Astrocyte of the spinal cord (primary cell): ENCODE measurements around the gene PYCR2.

Experiments
- DNase-seq: peaks from one replicate; pipeline ENCODE4 v3.0.0; 2011; ENCODE audit warnings: low read depth, low spot score
- H3K4me3 ChIP-seq: 2 replicates; pipeline ENCODE4 v1.5.1; 2011; ENCODE audit warnings: low read depth, mild to moderate bottlenecking, low read length, moderate library complexity
- in situ Hi-C: cut with HindIII; loops from 2 replicates; pipeline ENCODE4 v1.10.0; 2017; ENCODE audit warnings: low sequenced_read_pairs
- TF ChIP-seq, protein P1 (sequence below): IDR thresholded peaks from 2 replicates; pipeline ENCODE4 v1.5.1; 2012; ENCODE audit warnings: low read depth, mild to moderate bottlenecking, low read length, inconsistent platforms

Gene PYCR2

DNA sequence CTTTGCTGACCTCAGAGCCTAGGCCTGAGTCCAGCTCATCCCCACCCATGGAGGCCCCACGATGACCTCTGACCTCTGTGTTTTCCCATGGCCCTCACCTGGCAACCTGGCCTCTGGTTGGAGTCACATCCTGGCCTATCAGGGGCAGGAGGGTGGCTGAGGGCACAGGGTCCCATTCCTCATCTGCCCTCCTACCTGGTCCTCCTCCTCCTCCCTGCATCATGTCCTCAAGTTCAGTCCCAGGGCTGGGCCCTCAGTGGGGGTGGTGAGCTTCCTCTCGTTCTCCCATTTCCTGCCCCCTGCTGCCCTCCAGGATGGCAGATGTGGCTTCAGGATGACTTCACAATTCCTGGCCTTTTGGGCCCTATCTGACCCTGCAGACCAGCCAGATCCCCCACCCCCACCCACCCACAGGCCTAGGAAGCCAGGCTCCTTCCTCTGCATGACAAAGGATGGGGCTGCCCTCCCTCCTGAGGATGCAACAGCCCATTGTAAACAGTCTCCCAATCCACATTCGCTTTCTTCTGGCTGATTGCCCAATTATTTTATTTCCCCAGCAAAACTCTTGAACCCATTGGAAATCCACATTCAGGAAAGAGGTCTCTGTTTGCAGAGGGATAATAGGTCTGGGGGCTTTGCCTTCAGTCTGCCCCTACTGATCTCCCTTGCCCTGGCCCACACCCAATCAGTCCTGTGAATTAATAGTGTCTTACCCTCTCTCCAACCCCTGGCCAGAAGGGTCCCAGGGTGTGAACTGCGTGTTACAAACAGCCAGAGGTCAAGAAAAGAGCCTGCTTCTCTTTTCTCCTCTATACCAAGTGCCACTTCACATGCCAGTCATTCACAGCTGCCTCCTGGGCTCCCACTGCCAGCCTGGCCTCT, 24.8 kb downstream of the PYCR2 start:
- TF ChIP-seq, protein P1, sequence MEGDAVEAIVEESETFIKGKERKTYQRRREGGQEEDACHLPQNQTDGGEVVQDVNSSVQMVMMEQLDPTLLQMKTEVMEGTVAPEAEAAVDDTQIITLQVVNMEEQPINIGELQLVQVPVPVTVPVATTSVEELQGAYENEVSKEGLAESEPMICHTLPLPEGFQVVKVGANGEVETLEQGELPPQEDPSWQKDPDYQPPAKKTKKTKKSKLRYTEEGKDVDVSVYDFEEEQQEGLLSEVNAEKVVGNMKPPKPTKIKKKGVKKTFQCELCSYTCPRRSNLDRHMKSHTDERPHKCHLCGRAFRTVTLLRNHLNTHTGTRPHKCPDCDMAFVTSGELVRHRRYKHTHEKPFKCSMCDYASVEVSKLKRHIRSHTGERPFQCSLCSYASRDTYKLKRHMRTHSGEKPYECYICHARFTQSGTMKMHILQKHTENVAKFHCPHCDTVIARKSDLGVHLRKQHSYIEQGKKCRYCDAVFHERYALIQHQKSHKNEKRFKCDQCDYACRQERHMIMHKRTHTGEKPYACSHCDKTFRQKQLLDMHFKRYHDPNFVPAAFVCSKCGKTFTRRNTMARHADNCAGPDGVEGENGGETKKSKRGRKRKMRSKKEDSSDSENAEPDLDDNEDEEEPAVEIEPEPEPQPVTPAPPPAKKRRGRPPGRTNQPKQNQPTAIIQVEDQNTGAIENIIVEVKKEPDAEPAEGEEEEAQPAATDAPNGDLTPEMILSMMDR, result no peak
- no peak overlapping the region for H3K4me3 ChIP-seq
- in situ Hi-C loops, result no loop called here
- no peak for DNase-seq

DNA sequence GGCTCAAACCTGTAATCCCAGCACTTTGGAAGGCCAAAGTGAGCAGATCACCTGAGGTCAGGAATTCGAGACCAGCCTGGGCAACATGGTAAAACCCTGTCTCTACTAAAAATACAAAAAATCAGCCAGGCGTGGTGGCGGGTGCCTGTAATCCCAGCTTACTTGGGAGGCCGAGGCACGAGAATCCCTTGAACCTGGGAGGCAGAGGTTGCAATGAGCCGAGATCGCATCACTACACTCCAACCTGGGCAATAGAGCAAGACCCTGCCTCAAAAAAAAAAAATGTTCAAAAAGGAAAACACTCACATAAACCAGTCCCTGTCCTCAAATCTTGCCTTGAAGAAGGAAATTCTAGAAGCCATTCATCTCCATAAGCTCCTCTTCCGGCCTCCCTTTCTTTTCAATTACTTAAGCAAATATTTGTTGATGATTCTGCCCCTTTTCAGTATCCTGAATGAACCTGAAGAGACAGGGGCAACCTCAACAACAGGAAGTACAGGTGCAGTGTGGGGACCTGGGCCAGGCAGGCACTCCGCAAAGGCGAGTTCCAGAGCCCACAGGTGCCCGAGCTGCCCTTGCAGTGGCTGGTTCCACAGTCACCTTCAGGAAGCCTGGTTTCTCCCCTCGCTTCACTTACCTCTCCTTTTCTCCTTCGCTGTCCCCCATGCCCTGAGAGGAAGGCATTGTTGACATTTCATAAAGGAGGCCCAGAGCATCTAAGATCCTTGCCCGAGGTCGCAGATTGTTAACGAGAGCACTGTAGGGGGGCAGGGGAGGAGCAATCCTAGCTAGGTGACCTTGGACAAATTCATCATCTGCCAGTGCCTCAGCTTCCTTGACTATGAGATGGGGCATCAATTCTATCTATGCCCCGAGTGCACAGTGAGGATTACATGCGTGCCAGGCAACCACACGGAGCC, 26.2 kb downstream of the PYCR2 start:
- no peak overlapping the region for H3K4me3 ChIP-seq
- TF ChIP-seq, protein P1, result no peak
- in situ Hi-C loops, result no loop called here
- no peak for DNase-seq

DNA sequence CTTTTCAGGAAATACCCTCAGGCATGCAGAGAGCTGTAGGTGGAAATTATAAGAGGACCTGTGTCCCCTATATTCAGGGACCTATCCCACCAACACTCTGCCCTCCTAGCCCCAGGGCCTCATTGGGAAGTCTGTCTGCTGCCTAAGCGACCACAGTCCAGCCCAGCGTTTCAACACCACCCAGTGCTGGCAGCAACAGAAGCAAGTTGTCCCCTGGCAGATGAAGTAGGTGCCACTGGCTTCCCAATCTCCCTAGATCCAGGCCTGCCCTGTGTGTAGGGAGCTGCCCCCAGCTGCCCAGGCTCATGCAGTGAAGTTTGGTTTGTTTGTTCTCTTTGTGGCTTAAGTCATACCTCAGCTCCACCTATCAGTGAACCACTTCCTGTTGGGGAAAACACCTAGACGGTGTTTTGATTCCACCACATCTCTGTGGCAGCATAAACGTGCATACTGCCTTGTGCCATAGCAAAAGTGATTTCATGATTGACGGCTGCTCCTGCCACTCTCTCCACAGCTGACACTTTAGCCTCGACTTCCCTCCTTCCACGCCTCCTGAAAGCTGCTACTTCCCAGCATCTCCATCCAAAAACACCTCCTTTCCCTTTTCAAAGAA, 27.0 kb downstream of the PYCR2 start:
- in situ Hi-C loops, result no loop called here
- TF ChIP-seq, protein P1, result no peak
- no peak for DNase-seq
- H3K4me3 ChIP-seq, result no peak overlapping the region

DNA sequence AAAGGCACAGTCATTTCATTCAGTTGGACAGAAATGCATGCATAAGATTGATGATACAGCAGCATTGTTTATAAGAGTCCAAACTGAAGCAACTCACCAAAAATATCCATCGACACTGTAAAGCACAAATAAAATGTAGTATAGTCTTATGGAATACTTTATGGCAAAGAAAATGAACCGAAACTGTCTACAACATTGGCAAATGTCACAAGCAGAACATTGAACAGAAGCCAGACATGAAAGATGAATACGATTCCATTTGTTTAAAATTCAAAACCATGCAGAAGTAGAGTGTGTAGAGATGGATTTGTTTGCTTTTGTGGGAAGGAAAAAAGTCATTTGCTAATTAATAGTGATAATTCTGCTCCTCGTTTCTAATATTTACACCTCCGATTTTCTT, 27.6 kb downstream of the PYCR2 start:
- TF ChIP-seq, protein P1, result no peak
- no peak overlapping the region for H3K4me3 ChIP-seq
- in situ Hi-C loops, result no loop called here
- DNase-seq, result no peak

DNA sequence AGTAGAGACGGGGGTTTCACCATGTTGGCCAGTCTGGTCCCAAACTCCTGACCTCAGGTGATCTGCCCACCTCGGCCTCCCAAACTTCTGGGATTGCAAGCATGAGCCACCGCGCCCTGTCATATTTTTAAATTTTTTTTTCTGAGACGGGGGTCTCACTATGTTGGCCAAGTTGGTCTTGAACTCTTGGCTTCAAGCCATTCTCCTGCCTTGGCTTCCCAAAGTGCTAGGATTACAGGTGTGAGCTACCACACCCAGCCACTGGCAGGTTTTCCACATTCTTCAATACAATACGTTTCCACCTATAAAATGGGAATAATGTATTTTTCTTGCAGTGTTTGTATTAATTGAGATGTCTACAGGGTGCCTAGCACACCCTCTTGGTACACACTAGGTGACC, 31.7 kb downstream of the PYCR2 start:
- in situ Hi-C loops, result no loop called here
- no peak for DNase-seq
- no peak overlapping the region for H3K4me3 ChIP-seq
- TF ChIP-seq, protein P1, result no peak

DNA sequence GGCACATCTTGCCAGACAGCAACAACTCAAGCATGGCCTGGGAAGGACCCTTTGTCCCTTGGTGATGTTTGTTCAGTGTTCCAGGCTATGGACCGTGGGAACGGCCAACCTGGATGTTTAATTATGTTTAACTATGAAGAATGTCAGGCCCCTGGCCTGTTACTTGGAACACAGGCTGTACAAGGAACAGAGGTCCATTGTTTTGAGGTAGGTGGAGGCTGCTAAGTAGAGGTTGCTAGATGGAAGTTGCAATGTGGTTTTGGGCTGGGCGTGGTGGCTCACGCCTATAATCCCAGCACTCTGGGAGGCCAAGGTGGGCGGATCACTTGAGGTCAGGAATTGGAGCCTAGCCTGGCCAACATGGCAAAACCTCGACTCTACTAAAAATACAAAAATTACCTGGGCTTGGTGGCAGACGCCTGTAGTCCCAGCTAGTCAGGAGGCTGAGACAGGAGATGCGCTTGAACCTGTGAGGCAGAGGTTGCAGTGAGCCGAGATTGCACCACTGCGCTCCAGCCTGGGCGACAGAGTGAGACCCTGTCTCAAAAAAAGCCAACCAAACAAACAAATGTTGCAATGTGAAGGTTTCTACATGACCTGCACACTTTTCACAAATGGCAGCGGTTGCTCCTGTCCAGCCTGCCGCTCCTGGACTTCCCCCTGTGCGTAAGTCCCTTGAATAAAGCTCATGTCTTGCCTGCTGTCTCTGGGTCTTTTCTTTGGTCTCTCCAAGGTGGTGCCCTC, 32.6 kb downstream of the PYCR2 start:
- in situ Hi-C loops, result no loop called here

More for the DNA sequence above, 32.6 kb downstream of the PYCR2 start:
- TF ChIP-seq, protein P1, result no peak
- DNase-seq, result no peak
- no peak overlapping the region for H3K4me3 ChIP-seq
